T-helper 2 cell treated with Interferon-gamma antibody and Interleukin-4, amounts not matched to agents 5 μg/mL and 100 μg/mL, for 36 hours (primary cell): ENCODE data around the gene PRF1.
"Not testable (repeated sequence)": the region's sequence is repeated elsewhere in the genome, so short reads cannot be mapped to it uniquely, and the experiment has no call there.

ENCODE experiments used
- DNase-seq: peaks from one replicate; pipeline ENCODE4 v3.0.0; 2021; ENCODE audit warnings: low spot score
- H3K27ac Mint-ChIP-seq: one replicate; pipeline ENCODE4 v1.8.0; 2021; ENCODE audit warnings: mild to moderate bottlenecking, mixed read lengths
- H3K27me3 Mint-ChIP-seq: one replicate; pipeline ENCODE4 v1.8.0; 2021; ENCODE audit warnings: low read depth, mixed read lengths
- H3K36me3 Mint-ChIP-seq: one replicate; pipeline ENCODE4 v1.8.0; 2021; ENCODE audit warnings: low read depth, mixed read lengths
- H3K4me1 Mint-ChIP-seq: one replicate; pipeline ENCODE4 v1.8.0; 2021; ENCODE audit warnings: low read depth, mixed read lengths
- H3K4me3 Mint-ChIP-seq: one replicate; pipeline ENCODE4 v1.8.0; 2022; ENCODE audit warnings: mild to moderate bottlenecking, moderate library complexity, mixed read lengths
- H3K9me3 Mint-ChIP-seq: one replicate; pipeline ENCODE4 v1.8.0; 2021; ENCODE audit warnings: mixed read lengths

Gene PRF1

DNA sequence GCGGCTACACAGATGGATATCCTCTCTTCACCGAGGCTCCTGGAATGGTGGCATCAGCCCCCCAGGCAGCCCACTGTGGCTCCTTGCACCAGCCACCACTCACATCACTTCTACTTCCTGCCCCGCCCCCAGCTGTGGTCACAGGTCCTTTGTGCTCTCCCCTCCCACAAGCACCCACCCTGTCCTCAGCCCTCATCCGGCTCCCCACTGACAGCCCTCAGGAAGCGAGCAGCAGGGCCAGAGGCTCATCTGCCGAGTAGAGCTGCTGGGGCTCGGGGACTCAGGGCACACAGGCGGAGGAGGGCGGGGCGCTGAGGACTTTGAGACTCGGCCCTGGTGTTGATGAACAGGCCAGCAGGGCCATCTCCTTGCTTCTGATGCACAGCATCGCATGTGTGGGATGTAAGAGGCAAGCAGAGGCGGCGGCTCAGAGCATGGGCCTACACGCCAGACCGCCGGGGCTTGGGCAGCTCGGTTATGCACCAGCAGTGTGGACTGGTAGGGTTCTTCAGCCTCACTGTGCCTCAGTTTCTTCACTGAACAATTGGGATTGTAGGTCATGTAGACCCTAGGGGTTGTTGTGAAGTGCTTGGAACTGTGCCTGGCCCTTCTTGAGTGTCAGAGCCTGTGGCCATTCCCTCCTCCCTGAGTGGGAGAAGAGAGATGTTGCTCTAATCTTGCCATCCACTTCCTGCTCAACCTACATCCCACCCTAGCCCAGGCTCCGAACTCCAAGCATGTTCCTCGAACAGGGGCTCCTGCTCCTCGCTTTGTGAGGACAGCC is at the start of gene PRF1:
Gene PRF1, minus strand, starts transcription at position 77 of the 784 bp plus-strand sequence. CDS start 1,839 bp downstream, outside the sequence.
- Mint-ChIP-seq H3K4me3 (peak within 1 kb of the TSS; percentile 99), H3K4me1 (peaks cover 19% of the 10 kb centered on the region), H3K27me3 (no peaks in the 10 kb centered on the region), H3K36me3 (peaks cover 10% of the 10 kb centered on the region), H3K27ac (peak within 1 kb of the TSS; percentile 95), H3K9me3 (no peaks in the 10 kb centered on the region)
- peak; percentile 68 for DNase-seq

DNA sequence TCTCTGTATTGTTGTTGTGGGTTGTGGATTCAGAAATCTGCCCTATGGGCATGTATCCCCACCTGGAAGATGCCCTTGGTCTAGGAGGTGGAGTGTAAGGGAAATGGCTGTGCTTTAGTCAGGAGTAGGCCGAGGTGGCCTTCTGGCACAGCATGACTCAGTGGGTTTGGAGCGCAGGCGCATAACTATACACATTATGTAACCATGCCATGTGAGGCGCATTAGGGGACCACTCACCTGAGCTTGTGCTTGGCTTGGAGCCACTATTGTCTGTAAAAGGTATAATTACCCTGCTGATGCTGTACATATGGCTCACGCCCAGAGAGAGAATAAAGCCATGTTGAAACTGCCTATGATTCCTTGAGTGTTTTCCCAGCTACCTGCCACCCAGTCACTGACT is 49.1 kb upstream of the PRF1 start:
- DNase-seq, result no peak
- Mint-ChIP-seq H3K27me3 (no peaks in the 10 kb centered on the region), H3K9me3 (peaks cover 46% of the 10 kb centered on the region), H3K27ac (no peak overlapping the region), H3K4me3 (no peak overlapping the region), H3K36me3 (peaks cover 3% of the 10 kb centered on the region), H3K4me1 (peaks cover 6% of the 10 kb centered on the region)

DNA sequence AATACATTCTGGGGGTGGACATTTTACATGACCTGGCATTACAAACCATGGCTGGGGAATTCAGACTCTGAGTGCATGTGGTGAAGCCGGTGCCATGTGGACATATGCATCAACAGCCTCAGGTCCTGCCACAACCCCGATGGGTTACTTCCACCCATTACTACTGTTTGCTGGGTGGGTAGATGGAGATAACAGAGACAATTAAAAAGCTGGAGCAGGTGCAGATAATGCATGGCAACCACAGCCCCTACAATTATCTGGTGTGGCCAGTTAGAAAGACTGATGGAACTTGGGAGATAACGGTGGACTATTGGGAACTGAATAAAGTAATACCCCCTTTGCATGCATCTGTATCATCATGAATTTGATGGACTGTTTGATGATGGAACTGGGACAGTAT is 48.2 kb upstream of the PRF1 start:
- peaks cover 3% of the 10 kb centered on the region for H3K36me3 Mint-ChIP-seq
- H3K4me1 Mint-ChIP-seq, result no peaks in the 10 kb centered on the region
- H3K9me3 Mint-ChIP-seq, result peaks cover 46% of the 10 kb centered on the region
- H3K27me3 Mint-ChIP-seq, result no peaks in the 10 kb centered on the region
- H3K27ac Mint-ChIP-seq, result no peak overlapping the region
- no peak for DNase-seq
- no peak overlapping the region for H3K4me3 Mint-ChIP-seq

DNA sequence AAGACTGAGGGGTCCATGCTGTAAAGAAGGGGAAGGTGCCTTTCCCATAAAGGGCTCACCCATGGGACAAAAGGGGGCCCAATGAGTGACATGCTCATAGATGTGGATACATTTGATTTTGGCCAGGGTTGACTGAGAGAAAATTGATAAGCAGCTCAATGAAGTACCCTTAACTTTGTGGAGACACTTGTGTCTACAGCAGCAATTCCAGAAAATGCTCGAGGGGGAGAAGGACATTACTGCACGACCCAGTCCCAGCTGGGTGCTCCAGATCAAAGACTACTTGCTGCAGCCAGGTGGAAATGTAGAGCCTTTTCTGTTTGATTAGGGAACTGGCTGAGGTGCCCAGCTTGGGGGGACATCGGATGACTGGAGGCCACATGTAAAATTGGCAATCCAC is 47.6 kb upstream of the PRF1 start:
- no peak overlapping the region for H3K4me3 Mint-ChIP-seq
- no peak for DNase-seq
- peaks cover 46% of the 10 kb centered on the region for H3K9me3 Mint-ChIP-seq
- no peak overlapping the region for H3K27ac Mint-ChIP-seq
- H3K27me3 Mint-ChIP-seq, result no peaks in the 10 kb centered on the region
- H3K36me3 Mint-ChIP-seq, result peaks cover 3% of the 10 kb centered on the region
- H3K4me1 Mint-ChIP-seq, result no peaks in the 10 kb centered on the region

DNA sequence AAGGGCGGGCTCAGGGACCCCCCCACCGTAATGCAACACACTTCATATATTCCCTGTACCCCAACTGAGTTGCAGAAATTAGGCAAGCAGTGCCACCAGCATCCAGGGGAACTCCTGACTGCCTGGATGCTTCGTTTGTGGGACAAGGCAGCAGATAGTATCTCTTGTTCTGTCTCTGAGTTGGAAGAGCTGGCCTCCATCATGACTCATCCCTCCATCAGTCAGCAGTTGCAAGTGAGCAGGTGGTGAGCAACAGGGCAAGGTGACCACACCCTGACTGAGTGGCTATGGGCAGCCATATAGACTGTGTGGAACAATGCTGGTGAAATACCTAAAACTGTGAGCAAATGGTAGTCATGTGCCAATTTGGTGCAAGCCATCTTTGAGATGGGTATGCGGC is 47.0 kb upstream of the PRF1 start:
- Mint-ChIP-seq H3K4me3 (no peak overlapping the region), H3K9me3 (peaks cover 46% of the 10 kb centered on the region), H3K27ac (no peak overlapping the region), H3K4me1 (no peaks in the 10 kb centered on the region), H3K27me3 (no peaks in the 10 kb centered on the region), H3K36me3 (peaks cover 3% of the 10 kb centered on the region)
- DNase-seq, result peak; percentile 32

DNA sequence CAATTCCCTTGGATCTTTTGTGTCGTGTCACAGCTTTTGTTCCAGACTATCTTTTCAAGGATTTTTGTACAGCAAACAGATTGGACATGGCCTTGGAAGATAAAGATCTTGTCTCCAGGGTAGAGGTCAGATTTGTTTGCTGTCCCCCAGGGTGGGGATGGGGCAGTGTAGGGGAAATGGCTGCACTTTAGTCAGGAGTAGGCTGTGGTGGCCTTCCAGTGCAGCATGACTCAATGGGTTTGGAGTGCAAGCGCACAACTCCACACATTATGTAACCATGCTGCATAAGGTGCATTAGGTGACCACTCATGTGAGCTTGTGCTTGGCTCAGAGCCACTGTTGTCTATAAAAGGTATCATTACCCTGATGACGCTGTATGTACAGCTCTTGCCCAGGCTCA is 45.9 kb upstream of the PRF1 start:
- Mint-ChIP-seq H3K27me3 (peaks cover 2% of the 10 kb centered on the region), H3K9me3 (peaks cover 44% of the 10 kb centered on the region), H3K27ac (no peak overlapping the region), H3K4me3 (no peak overlapping the region), H3K4me1 (no peaks in the 10 kb centered on the region), H3K36me3 (peaks cover 3% of the 10 kb centered on the region)
- DNase-seq, result no peak

DNA sequence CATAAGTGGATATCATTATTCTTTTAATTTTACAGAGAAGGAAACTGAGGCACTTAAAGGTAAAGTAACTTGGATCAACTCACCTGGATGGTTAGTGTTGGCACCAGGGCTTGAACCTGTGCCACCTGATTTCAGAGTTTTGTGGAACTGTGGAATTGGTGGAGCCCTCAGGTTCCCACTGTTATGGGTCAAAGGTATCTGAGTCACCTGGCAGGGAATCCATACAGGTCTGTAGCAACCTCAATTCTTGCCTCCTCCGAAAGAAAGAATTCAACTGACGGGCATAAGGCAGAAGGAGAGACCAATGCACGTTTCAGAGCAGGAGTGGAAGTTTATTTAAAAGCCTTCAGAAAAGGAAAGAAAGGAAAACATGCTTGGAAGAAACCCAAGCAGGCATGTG is 44.5 kb upstream of the PRF1 start:
- Mint-ChIP-seq H3K4me3 (no peak overlapping the region), H3K36me3 (peaks cover 3% of the 10 kb centered on the region), H3K27ac (no peak overlapping the region), H3K27me3 (peaks cover 13% of the 10 kb centered on the region), H3K9me3 (peaks cover 35% of the 10 kb centered on the region), H3K4me1 (no peaks in the 10 kb centered on the region)
- no peak for DNase-seq

DNA sequence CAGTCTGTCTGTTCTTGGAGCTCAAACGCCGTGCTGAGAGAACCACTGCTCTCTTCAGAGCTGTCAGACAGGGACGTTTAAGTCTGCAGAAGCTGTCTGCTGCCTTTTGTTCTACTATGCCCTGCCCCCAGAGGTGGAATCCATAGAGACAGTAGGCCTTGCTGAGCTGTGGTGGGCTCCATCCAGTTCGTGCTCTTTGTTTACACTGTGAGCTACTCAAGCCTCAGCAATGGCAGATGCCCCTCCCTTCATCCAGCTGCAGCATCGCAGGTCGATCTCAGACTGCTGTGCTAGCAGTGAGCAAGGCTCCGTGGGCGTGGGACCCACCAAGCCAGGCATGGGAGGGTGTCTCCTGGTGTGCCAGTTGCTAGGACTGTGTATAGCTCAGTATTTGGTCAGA is 42.4 kb upstream of the PRF1 start:
- not testable (repeated sequence) for H3K36me3 Mint-ChIP-seq
- H3K9me3 Mint-ChIP-seq, result peaks cover 16% of the 10 kb centered on the region

DNA sequence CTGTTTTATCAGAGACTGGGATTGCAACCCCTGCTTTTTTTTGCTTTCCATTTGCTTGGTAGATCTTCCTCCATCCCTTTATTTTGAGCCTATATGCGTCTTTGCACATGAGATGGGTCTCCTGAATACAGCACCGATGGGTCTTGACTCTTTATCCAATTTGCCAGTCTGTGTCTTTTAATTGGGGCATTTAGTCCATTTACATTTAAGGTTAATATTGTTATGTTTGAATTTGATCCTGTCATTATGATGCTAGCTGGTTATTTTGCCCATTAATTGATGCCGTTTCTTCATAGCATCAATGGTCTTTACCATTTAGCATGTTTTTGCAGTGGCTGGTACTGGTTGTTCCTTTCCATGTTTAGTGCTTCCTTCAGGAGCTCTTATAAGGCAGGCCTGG is 40.7 kb upstream of the PRF1 start:
- H3K27ac Mint-ChIP-seq, H3K4me1 Mint-ChIP-seq, H3K4me3 Mint-ChIP-seq, DNase-seq, H3K36me3 Mint-ChIP-seq, H3K9me3 Mint-ChIP-seq: not testable (repeated sequence)
- peaks cover 25% of the 10 kb centered on the region for H3K27me3 Mint-ChIP-seq

More for the DNA sequence above, 42.4 kb upstream of the PRF1 start:
- DNase-seq, H3K4me1 Mint-ChIP-seq, H3K4me3 Mint-ChIP-seq, H3K27ac Mint-ChIP-seq: not testable (repeated sequence)
- peaks cover 24% of the 10 kb centered on the region for H3K27me3 Mint-ChIP-seq

DNA sequence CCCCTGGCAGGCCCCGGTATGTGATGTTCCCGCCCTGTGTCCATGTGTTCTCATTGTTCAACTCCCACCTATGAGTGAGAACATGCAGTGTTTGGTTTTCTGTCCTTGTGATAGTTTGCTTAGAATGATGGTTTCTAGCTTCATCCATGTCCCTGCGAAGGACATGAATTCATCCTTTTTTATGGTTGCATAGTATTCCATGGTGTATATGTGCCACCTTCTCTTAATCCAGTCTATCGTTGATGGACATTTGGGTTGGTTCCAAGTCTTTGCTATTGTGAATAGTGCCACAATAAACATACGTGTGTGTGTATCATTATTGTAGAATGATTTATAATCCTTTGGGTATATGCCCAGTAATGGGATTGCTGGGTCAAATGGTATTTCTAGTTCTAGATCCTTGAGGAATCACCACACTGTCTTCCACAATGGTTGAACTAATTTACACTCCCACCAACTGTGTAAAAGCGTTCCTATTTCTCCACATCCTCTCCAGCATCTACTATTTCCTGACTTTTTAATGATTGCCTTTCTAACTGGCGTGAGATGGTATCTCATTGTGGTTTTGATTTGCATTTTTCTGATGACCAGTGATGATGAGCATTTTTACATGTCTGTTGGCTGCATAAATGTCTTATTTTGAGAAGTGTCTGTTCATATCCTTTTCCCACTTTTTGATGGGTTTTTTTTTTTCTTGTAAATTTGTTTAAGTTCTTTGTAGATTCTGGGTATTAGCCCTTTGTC is 37.3 kb upstream of the PRF1 start:
- not testable (repeated sequence) for H3K36me3 Mint-ChIP-seq, H3K4me1 Mint-ChIP-seq, H3K9me3 Mint-ChIP-seq, H3K4me3 Mint-ChIP-seq, DNase-seq, H3K27ac Mint-ChIP-seq
- peaks cover 25% of the 10 kb centered on the region for H3K27me3 Mint-ChIP-seq

DNA sequence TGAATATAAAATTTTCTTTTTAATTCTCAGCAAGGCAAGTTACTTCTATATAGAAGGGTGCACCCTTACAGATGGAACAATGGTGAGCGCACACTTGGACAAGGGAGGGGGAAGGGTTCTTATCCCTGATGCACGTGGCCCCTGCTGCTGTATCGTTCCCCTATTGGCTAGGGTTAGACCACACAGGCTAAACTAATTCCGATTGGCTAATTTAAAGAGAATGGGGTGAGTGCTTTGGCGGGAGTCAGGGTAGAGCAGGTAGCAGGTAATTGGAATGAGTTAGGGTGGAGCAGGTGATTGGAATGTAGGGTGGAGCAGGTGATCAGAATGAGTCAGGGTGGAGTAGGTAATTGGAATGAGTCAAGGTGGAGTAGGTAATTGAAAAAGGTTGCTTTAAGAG is 32.0 kb upstream of the PRF1 start:
- H3K9me3 Mint-ChIP-seq, H3K4me1 Mint-ChIP-seq, H3K36me3 Mint-ChIP-seq, H3K27ac Mint-ChIP-seq, DNase-seq, H3K4me3 Mint-ChIP-seq: not testable (repeated sequence)
- peaks cover 14% of the 10 kb centered on the region for H3K27me3 Mint-ChIP-seq

DNA sequence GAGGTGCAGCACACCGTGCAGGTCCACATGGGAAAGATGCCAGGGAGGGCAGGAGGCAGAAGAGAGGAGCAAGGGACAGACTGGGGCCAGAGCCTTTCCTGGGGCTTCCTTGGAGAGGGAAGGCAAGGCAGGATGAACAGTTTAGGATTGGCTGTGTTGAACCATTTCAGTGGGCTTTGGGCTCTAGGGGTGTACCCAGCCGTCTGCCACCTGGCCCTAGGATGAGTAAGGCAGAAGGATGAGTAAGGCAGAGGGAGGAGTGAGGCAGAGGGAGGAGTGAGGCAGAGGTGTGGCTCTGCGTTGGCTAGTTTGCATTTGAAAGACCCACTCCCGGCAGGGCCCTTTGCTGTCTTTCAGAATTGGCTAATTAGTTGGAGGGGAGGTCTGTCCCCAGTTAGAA is 31.5 kb upstream of the PRF1 start:
- no peak for DNase-seq
- Mint-ChIP-seq H3K36me3 (no peaks in the 10 kb centered on the region), H3K9me3 (peaks cover 5% of the 10 kb centered on the region), H3K27me3 (peaks cover 14% of the 10 kb centered on the region), H3K4me3 (no peak overlapping the region), H3K27ac (no peak overlapping the region), H3K4me1 (no peaks in the 10 kb centered on the region)

DNA sequence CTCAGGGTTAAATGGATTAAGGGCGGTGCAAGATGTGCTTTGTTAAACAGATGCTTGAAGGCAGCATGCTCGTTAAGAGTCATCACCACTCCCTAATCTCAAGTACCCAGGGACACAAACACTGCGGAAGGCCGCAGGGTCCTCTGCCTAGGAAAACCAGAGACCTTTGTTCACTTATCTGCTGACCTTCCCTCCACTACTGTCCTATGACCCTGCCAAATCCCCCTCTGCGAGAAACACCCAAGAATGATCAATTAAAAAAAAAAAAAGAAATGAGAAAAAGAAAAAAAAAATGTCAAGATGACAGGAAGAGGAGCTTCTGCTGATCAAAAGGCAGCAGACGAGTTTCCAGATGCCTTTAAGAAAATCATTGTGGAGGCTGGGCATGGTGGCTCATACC is 29.2 kb upstream of the PRF1 start:
- not testable (repeated sequence) for H3K9me3 Mint-ChIP-seq

DNA sequence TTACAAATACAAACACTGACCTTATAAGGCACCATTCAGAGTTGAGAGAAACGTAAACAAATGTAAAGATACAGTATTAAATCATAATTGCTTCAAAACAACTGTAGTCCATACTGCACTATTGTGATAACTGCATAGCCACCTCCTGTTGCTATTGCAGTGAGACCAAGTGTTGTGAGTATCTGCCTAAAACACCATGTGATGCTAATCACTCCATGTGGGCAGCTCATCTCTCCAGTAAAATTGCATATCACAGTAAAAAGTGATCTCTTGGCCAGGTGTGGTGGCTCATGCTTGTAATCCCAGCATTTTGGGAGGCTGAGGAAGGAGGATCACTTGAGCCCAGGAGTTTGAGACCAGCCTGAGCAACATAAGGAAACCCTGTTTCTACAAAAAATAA is 26.8 kb upstream of the PRF1 start:
- DNase-seq, result no peak
- H3K36me3 Mint-ChIP-seq, result no peaks in the 10 kb centered on the region
- H3K9me3 Mint-ChIP-seq, result peaks cover 8% of the 10 kb centered on the region
- H3K27me3 Mint-ChIP-seq, result peaks cover 20% of the 10 kb centered on the region
- no peaks in the 10 kb centered on the region for H3K4me1 Mint-ChIP-seq
- H3K4me3 Mint-ChIP-seq, result no peak overlapping the region
- no peak overlapping the region for H3K27ac Mint-ChIP-seq

More for the DNA sequence above, 29.2 kb upstream of the PRF1 start:
- H3K27ac Mint-ChIP-seq, H3K4me1 Mint-ChIP-seq, H3K4me3 Mint-ChIP-seq, DNase-seq, H3K36me3 Mint-ChIP-seq: not testable (repeated sequence)
- peaks cover 17% of the 10 kb centered on the region for H3K27me3 Mint-ChIP-seq
